ENCODE data around the gene ACP7.

DNA sequence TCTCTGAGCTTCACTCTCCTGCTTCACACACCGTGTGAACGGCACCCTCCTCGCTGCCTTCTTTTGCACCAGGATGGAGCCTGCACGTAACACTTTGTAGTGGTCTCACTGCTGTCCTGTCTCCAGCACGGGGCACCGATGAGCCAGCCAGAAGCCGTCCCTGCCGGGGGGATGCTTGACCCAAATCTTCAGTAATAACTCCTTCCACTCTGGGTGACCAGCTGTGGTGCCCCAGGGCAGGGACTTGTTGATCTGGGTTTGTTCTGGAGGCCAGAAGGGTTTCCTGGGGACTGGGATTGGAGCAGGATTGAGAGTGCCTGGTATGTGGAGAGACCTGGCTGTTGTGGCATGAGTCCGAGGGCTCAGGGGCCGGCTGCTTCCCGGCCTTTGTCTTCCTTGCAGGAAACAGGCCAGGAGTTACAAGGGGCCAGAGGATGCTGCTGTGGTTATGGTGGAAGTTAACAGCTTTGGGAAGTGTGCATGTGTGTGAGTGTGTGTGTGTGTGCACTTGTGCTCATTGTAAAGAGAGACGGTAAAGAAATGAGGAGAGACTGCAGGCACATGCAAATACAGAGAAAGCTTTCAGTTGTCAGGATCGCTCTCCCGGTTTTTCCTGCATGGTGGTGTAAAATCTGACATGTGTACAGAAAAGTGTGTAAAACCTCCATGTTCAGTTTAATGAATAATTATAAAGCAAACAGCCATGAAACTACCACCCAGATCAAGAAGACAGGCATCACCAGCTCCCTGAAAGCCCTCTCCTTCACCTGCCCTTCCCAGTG lies 60.3 kb downstream of the ACP7 start:
- TF ChIP-seq CTCF (IDR thresholded peaks at IDR 0.05): no peak
- no peak for TF ChIP-seq POLR2A (IDR thresholded peaks at IDR 0.05)
